ENCODE measurements around the gene NAA25.

DNA sequence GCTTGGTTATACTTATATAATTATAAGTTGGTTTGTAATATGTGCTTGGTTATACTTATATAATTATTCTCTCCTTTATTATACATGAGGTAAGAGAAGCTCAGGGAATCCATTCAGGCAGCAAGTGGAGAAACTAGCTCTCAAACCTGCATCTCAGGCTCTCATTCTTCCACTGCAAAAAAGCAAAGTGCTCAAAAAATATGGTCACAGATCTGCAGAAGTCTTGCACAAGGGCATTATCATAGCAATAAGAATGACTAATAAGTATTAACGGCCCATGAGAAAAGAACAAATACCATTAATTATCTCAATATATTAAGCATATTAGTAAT lies 16.3 kb upstream of the NAA25 start:
- TF ChIP-seq CEBPB (IDR thresholded peaks at IDR 0.05; ENCODE audit: low read depth, low read length) (peak; percentile 83), RFX5 (IDR thresholded peaks at IDR 0.05; ENCODE audit: low read depth, low read length) (no peak), POLR2A (IDR thresholded peaks at IDR 0.05; ENCODE audit: low read depth, low read length) (no peak), RCOR1 (IDR thresholded peaks at IDR 0.05; ENCODE audit: insufficient replicate concordance, low read length) (no peak), MAFK (IDR thresholded peaks at IDR 0.05; ENCODE audit: low read depth, low read length) (no peak)
- TF ChIP-seq, protein P1, sequence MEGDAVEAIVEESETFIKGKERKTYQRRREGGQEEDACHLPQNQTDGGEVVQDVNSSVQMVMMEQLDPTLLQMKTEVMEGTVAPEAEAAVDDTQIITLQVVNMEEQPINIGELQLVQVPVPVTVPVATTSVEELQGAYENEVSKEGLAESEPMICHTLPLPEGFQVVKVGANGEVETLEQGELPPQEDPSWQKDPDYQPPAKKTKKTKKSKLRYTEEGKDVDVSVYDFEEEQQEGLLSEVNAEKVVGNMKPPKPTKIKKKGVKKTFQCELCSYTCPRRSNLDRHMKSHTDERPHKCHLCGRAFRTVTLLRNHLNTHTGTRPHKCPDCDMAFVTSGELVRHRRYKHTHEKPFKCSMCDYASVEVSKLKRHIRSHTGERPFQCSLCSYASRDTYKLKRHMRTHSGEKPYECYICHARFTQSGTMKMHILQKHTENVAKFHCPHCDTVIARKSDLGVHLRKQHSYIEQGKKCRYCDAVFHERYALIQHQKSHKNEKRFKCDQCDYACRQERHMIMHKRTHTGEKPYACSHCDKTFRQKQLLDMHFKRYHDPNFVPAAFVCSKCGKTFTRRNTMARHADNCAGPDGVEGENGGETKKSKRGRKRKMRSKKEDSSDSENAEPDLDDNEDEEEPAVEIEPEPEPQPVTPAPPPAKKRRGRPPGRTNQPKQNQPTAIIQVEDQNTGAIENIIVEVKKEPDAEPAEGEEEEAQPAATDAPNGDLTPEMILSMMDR (conservative IDR thresholded peaks at IDR 0.05; ENCODE audit: low read depth, low read length): no peak

Measured in IMR-90 (cell line).